CD4-positive, alpha-beta T cell treated with Interleukin-15 for 1 hour (primary cell): ENCODE results near the gene ARL6IP1.

Experiments used
- DNase-seq: peaks from one replicate; pipeline ENCODE4 v3.0.0-alpha.2; 2020

The ARL6IP1 gene

DNA sequence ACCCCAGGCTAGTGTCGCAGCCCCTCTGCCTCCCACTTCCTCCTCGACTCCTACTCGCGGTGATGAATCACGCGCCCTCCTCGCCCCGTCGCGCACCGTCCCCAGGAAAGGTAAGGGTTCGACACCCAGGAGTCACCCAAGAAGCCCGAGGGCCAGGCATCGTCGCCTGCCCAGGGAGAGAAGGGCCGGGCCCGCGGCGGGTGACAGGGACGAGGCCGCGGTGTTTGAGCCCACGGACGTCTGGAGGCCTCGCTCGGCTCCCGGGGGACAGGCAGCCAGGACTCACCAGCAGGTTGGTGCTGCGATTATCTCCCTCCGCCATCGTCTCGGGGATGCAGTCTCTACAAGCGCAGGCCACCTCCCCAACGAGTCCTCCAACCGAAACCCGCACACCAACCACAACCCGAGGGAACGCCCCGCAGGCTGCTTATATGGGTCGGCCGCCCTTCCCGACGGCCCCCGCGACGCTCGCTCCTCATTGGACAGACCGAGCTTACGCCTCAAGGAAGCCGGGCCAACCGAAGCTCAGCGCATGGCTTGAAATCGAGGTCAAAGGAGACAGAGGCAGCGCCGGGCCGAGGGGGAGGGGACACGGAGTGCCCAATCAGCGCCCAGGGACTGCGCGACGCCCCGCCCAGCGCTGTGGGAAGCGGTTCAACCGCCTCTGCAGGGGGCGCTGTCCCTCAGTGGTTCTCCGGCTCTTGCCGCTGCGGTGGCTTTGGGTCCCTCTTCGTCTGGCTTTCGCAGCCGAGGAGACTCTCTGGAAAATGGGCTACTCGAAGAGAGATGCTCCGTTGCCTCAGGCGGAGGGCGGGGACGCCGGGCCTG is at the start of gene ARL6IP1:
Gene ARL6IP1, minus strand, starts transcription at position 405 of the 828 bp plus-strand sequence. Its CDS starts 83 bp downstream, at position 322.
- DNase-seq = peak; percentile 100

DNA sequence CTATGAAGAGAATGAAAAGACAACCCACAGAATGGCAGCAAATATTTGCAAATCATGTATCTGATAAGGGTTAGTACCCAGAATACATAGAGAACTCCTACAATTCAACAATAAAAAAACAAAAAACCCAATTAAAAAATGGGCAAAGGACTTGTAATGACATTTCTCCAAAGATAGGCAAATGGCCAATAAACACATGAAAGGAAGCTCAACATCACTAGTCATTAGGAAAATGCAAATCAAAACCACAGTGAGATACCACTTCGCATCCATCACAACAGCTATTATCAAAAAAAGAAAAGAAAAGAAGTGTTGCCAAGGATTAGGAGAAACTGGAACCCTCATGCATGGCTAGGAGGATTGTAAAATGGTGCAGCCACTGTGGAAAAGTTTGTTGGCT is 45.1 kb upstream of the ARL6IP1 start:
- no peak for DNase-seq

GRCh38 chr16:18842565-18842964 is 41.2 kb upstream of the ARL6IP1 start:
- no peak for DNase-seq

DNA sequence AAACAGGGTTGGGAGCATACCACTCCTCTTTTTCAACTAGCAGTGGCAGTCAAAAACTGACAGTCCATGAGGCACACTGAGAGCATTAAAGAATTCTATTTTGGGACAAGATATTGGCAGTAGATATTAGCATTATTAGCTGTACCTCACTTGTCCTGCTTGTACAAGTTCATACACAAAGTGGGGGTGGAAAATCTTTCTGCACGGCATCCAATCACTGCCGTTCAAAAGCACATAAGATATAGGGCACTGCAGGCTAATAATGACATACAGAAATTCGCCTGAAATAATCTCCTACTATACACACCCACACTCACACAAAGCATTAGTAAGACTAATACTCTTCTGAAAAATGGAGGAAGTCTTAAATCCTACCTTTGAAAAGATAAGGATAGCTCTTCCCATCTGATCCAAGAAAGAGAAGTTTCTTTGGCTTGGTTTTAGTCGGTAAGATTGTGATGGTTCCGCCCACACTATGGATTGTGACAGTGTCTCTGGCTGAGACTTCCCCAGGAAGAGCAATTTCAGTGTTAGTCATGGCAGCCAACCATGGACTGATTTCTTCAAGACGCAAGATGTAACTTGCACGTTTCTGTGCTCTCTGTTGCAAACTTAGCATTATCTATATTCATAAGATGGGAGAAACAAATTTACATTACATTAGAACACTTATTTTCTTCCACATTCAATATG is 40.6 kb upstream of the ARL6IP1 start:
- DNase-seq = no peak

DNA sequence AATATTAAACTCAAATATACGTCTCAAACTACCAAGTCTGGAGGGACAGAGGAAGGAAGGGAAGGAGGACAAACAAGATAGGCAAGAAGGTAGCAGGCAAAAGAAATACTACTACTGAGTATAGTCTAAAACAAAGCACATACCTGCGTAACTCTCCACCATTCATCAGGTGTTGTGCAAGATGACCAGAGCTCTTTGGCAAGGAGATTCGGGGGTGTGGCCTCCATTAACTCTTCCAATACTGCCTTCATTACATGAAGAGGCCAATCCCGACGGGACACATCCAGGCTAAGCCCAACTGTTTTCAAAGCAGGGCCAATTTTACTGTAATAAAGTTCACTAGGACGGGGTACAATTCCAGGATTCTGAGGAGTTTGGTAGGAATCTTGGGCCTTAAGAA is 38.2 kb upstream of the ARL6IP1 start:
- DNase-seq = no peak

GRCh38 chr16:18836702-18837101 is 35.4 kb upstream of the ARL6IP1 start:
- DNase-seq = no peak

GRCh38 chr16:18834864-18835263 is 33.5 kb upstream of the ARL6IP1 start:
- DNase-seq = no peak

- DNase-seq = no peak
Observed at GRCh38 chr16:18833707-18834505, 32.6 kb upstream of the ARL6IP1 start.

GRCh38 chr16:18832613-18833012 is 31.3 kb upstream of the ARL6IP1 start:
- no peak for DNase-seq

GRCh38 chr16:18832006-18832405 is 30.7 kb upstream of the ARL6IP1 start:
- no peak for DNase-seq

DNA sequence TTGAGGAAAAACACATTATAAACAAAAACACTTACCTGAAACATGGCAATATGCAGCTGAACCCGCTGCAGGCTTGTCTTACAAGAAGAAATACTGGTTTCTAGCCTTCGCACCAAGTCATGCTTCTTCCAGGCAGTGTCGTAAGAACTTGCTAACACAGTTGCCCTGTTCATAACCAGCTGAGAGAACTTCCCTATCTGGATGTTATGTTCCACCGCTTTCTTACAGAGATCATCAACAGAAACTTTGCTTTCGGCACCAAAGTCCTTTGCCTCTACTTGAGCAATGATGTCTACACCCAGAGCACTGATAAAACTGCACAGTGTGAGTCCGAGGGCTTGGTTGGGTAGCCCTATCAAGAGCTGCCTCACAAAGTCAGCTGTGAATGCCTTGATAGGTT is 27.9 kb upstream of the ARL6IP1 start:
- DNase-seq = no peak

DNA sequence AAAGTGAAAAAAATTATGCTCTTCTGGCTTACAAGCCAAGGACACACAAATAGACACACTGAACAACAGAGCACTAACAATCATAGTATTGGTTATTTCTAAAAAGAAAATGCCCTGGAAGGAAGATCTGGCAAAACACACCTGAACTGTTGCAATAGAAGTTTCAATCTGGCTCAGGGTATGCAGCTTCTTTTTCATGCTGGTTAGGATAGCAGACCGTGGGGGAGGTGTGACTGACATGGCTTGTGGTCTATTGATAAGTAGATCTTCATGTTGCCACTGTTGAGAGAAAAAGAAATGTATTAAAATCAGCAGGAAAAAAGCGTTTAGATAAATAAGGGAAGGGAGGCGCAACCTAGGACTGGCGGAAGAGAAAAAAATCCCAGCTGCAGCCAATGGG is 26.5 kb upstream of the ARL6IP1 start:
- DNase-seq = no peak

GRCh38 chr16:18816286-18816685 is 14.9 kb upstream of the ARL6IP1 start:
- DNase-seq = no peak

DNA sequence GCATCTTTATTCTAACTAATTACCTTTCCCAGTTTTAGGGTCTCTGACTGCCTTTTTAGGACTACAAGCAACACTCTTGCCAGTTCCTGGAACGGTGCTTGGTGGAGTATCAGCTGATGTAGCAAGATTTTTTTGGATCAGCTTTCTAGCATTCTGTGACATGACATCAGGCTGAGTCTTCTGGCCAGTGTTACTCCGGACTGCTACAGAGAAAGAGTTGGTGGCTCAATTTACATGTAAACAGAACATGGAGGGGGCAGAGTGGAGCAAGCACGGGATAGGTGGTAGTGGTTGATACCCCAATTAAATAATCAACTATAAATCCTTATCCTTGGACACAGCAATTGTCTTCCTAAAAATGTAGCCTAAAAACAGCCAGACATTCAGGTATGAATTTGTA is 10.6 kb upstream of the ARL6IP1 start:
- DNase-seq = no peak

GRCh38 chr16:18809165-18809564 is 7.8 kb upstream of the ARL6IP1 start:
- DNase-seq = no peak

DNA sequence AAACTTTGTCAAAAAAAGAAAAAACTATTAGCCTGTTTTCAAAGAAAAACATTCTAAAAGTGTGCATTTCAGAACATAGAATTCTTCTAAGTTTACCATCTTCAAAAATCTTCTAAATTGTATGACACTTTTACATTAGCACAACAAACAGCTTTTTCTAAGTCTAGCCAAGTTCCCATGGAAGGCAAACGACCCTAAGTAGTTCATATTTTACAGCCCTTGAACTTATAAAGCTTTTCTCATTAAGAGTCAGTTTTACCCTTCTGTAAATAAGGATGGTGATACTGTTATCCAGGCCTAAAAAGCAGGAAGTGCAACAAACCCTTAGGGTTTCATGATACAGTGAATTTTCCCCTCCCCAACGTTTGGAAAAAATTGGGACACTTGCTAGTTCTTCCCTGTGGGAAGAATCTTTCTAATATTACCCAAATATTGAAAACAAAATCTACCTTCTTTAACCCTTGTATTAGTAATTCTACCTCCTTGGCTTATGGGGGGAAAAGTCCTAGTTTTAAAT is 4.0 kb upstream of the ARL6IP1 start:
- no peak for DNase-seq

DNA sequence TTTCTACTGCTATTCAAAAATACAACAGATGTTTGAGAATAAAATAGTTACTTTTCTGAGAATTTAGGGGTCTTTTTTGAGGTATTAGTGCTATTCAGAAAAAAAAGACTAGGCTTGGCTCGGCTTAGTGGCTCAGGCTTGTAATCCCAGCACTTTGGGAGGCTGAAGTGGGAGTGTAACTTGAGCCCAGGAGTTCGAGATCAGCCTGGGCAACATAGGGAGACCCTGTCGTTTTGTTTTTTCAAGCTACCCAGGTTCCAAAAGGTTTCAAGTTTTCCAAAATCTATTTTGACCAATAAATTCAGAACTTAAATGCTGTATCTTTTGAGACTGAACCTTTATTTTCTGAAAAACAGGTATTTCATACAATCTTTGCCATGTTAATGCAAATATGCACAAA is 3.2 kb upstream of the ARL6IP1 start:
- no peak for DNase-seq

DNA sequence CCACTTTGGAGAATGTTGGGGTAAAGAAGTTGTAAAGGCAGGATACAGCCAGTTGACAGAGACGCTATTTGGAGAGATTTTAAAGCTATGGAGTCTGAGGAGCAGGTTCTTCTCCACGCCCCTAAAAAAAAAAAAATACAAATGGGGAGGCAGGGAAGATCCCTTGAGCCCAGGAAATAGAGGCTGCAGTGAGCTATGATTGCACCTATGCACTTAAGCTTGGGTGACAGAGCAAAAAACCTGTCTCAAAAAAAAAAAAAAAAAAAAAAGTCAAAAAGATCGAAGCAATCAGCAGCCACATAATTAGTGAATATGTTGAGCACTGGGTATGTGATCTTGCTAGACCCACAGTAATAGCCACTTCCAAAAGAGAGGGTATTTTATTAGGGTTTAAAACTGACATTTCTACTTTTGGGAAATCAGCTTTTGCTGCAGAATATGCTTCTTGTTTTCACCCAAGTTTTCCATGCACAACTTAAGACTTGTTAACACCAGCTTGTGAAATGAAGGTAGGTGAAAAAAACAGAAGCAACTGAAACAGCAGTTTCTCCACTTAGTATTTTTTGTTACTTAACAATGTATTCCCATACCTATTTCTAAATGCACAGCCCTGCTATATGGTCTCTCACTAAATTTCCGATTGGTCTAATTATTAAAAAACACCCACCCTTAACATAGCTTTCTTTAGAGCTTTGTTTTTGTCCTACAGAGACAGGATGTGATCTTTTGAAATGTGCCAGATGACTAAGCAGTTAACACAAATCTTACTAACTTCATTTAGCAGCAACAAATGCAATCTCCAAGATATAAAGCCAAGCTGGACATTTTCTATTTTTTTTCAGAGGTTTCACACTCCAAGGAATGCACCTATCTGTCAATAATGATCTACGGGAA is 2.5 kb upstream of the ARL6IP1 start:
- DNase-seq = no peak

- DNase-seq = no peak
Observed at GRCh38 chr16:18802767-18803343, 1.5 kb upstream of the ARL6IP1 start.

DNA sequence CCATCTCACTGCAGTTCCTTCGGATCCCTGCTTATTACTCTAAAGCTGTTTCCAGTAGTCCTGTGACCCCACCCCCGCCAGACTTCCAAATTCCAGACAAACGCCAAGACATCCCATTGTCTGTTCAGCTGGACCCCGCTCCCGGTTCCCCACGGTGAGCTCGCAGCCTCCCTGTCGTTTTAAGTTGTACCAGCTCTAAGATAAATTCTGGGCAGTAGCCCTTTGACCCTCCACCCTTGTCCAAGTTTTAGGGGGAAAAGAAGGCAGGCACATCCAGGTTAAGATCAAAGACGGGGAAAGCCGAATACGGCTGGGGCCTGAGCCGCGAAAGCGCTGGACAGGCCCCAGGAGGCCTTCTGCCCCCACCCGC is 589 bp downstream of the ARL6IP1 start:
- no peak for DNase-seq

- DNase-seq = no peak
Observed at GRCh38 chr16:18800293-18800692, 1.1 kb downstream of the ARL6IP1 start.

DNA sequence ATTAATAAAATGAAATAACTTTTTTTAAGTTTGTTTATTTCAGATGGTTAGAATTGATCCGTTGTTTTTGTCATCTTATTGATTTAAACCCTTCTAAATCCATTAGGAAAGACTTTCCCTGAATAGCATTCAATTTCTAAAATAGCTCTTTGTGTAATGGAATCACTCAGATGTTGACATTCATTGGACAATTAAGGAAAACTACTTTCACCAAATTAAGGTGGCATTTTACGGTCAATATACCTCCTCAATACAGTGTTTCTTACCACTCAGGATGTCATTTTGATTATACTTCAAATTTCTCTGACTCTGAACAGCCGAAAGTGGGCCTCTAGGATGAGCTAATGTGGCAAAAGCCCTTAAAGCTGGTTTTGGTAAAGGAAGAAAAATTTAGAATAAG is 1.8 kb downstream of the ARL6IP1 start:
- DNase-seq = no peak
